ENCODE data around the gene GET4. TPM values are rescaled to one million over a fixed set of nuclear protein-coding genes. Genes with fewer than 3 reads are reported as not detected.

The GET4 gene
- total RNA-seq, 1 experiment from 2014 or later, result 96.7 TPM

GRCh38 chr7:885893-886625 is 9.7 kb downstream of the GET4 start:
- H3K79me2 ChIP-seq (ENCODE audit: low read length), result peaks cover 73% of the 10 kb centered on the region
- no peak overlapping the region for H3K27ac ChIP-seq (ENCODE audit: low read length)
- H3K9me2 ChIP-seq (replicated peaks; ENCODE audit: low read length), result no peaks in the 10 kb centered on the region
- no TSS peak for BruUV-seq (replicated peaks)
- H3K9ac ChIP-seq (ENCODE audit: low read length), result no peak overlapping the region
- H3K4me3 ChIP-seq (ENCODE audit: low read length), result no peak overlapping the region
- no peaks in the 10 kb centered on the region for H3K36me3 ChIP-seq (ENCODE audit: low read depth, low read length)
- H4K20me1 ChIP-seq (ENCODE audit: low read length), result peaks cover 27% of the 10 kb centered on the region; the same call in 1 of the 2 replicates
- H3K4me1 ChIP-seq (ENCODE audit: insufficient read depth, low read length), result no peaks in the 10 kb centered on the region
- TF ChIP-seq CTCF (conservative IDR thresholded peaks at IDR 0.05; ENCODE audit: low read depth, low read length) (no peak), EZH2phosphoT487 (IDR thresholded peaks at IDR 0.05; ENCODE audit: borderline replicate concordance, low read length) (no peak), EZH2 (IDR thresholded peaks at IDR 0.05; ENCODE audit: low read length, unreplicated experiment) (no peak)
- CTCF ChIA-PET, result no interaction called here
- intact Hi-C loops (cut with micrococcal nuclease), result no loop called here
- POLR2A ChIA-PET (ENCODE audit: unreplicated experiment), result no interaction called here
- ATAC-seq (no peak), DNase-seq (no peak)
- no peak overlapping the region for H3K4me2 ChIP-seq (ENCODE audit: low read length)
- H3K9me3 ChIP-seq (ENCODE audit: low read length), result no peaks in the 10 kb centered on the region
- H3K27me3 ChIP-seq (ENCODE audit: low read length), result no peaks in the 10 kb centered on the region
- H2AFZ ChIP-seq (ENCODE audit: low read length), result no peak overlapping the region
- no peaks in the 10 kb centered on the region for H3F3A ChIP-seq (ENCODE audit: low read length, unreplicated experiment)

GRCh38 chr7:886626-887487 is 10.5 kb downstream of the GET4 start:
- no peak for ATAC-seq
- Histone ChIP-seq H3K27ac (ENCODE audit: low read length) (no peak overlapping the region), H2AFZ (ENCODE audit: low read length) (no peak overlapping the region), H3K4me3 (ENCODE audit: low read length) (no peak overlapping the region), H3K4me1 (ENCODE audit: insufficient read depth, low read length) (no peaks in the 10 kb centered on the region), H4K20me1 (ENCODE audit: low read length) (peaks cover 22% of the 10 kb centered on the region; the same call in 1 of the 2 replicates), H3K27me3 (ENCODE audit: low read length) (no peaks in the 10 kb centered on the region), H3K79me2 (ENCODE audit: low read length) (peaks cover 65% of the 10 kb centered on the region), H3F3A (ENCODE audit: low read length, unreplicated experiment) (no peaks in the 10 kb centered on the region), H3K36me3 (ENCODE audit: low read depth, low read length) (peaks cover 3% of the 10 kb centered on the region; the same call in 1 of the 2 replicates), H3K4me2 (ENCODE audit: low read length) (no peak overlapping the region), H3K9me3 (ENCODE audit: low read length) (no peaks in the 10 kb centered on the region), H3K9me2 (replicated peaks; ENCODE audit: low read length) (no peaks in the 10 kb centered on the region), H3K9ac (ENCODE audit: low read length) (no peak overlapping the region)
- ChIA-PET POLR2A (ENCODE audit: unreplicated experiment) (no interaction called here), CTCF (no interaction called here)
- BruUV-seq (replicated peaks), result no TSS peak
- no peak for DNase-seq
- intact Hi-C loops (cut with micrococcal nuclease), result no loop called here
- TF ChIP-seq CTCF (conservative IDR thresholded peaks at IDR 0.05; ENCODE audit: low read depth, low read length), result no peak

- ChIA-PET POLR2A (ENCODE audit: unreplicated experiment) (no interaction called here), CTCF (no interaction called here)
- no peaks in the 10 kb centered on the region for H3K27me3 ChIP-seq (ENCODE audit: low read length)
- H4K20me1 ChIP-seq (ENCODE audit: low read length), result peaks cover 18% of the 10 kb centered on the region; the same call in 1 of the 2 replicates
- no peak for ATAC-seq
- H2AFZ ChIP-seq (ENCODE audit: low read length), result no peak overlapping the region
- H3K4me1 ChIP-seq (ENCODE audit: insufficient read depth, low read length), result no peaks in the 10 kb centered on the region
- BruUV-seq (replicated peaks), result no TSS peak
- no peaks in the 10 kb centered on the region for H3F3A ChIP-seq (ENCODE audit: low read length, unreplicated experiment)
- TF ChIP-seq CTCF (conservative IDR thresholded peaks at IDR 0.05; ENCODE audit: low read depth, low read length) (no peak), EZH2phosphoT487 (IDR thresholded peaks at IDR 0.05; ENCODE audit: borderline replicate concordance, low read length) (no peak), EZH2 (IDR thresholded peaks at IDR 0.05; ENCODE audit: low read length, unreplicated experiment) (no peak)
- intact Hi-C loops (cut with micrococcal nuclease), result no loop called here
- DNase-seq, result no peak
- no peak overlapping the region for H3K4me3 ChIP-seq (ENCODE audit: low read length)
- H3K36me3 ChIP-seq (ENCODE audit: low read depth, low read length), result peaks cover 8% of the 10 kb centered on the region; the same call in 1 of the 2 replicates
- H3K9me2 ChIP-seq (replicated peaks; ENCODE audit: low read length), result no peaks in the 10 kb centered on the region
- no peak overlapping the region for H3K4me2 ChIP-seq (ENCODE audit: low read length)
- H3K79me2 ChIP-seq (ENCODE audit: low read length), result peaks cover 59% of the 10 kb centered on the region
- H3K9ac ChIP-seq (ENCODE audit: low read length), result no peak overlapping the region
- H3K27ac ChIP-seq (ENCODE audit: low read length), result no peak overlapping the region
- H3K9me3 ChIP-seq (ENCODE audit: low read length), result no peaks in the 10 kb centered on the region
Observed at GRCh38 chr7:887488-887820, 11.1 kb downstream of the GET4 start.
